Panc1 (cell line): ENCODE measurements around the gene NPTX1.

ENCODE experiments used
- CTCF ChIP-seq: fragments of 450-650 bp; IDR thresholded peaks from 2 replicates; pipeline ENCODE4 v1.5.1; 2017; ENCODE audit warnings: mild to moderate bottlenecking
- POLR2AphosphoS5 ChIP-seq: IDR thresholded peaks from 2 replicates; pipeline ENCODE4 v1.6.1; 2012; ENCODE audit warnings: mild to moderate bottlenecking, low read depth, low read length, moderate library complexity
- REST ChIP-seq, 2 experiments: IDR thresholded peaks; 2 replicates each; pipeline ENCODE4 v1.6.1; 2011 to 2012; ENCODE audit warnings: low read depth in 2 of 2, control low read depth in 1 of 2, low read length in 1 of 2, mild to moderate bottlenecking in 1 of 2, moderate library complexity in 1 of 2; ENCODE audit not compliant: insufficient read depth in 1 of 2
- SIN3A ChIP-seq: IDR thresholded peaks from 2 replicates; pipeline ENCODE4 v1.6.1; 2012; ENCODE audit warnings: low read depth, mild to moderate bottlenecking, low read length, moderate library complexity, borderline replicate concordance; ENCODE audit not compliant: insufficient read depth

GRCh38 chr17:80427366-80428282 is 48.8 kb downstream of the NPTX1 start:
- no peak for TF ChIP-seq CTCF
- TF ChIP-seq POLR2AphosphoS5: no peak
- TF ChIP-seq REST (IDR thresholded peaks at IDR 0.05; ENCODE audit: insufficient read depth in 1 of 2, low read depth in 2 of 2, low read length in 1 of 2): no peak
- TF ChIP-seq SIN3A: no peak
